Measurements from ENCODE around the gene FGFR3.

Gene FGFR3

DNA sequence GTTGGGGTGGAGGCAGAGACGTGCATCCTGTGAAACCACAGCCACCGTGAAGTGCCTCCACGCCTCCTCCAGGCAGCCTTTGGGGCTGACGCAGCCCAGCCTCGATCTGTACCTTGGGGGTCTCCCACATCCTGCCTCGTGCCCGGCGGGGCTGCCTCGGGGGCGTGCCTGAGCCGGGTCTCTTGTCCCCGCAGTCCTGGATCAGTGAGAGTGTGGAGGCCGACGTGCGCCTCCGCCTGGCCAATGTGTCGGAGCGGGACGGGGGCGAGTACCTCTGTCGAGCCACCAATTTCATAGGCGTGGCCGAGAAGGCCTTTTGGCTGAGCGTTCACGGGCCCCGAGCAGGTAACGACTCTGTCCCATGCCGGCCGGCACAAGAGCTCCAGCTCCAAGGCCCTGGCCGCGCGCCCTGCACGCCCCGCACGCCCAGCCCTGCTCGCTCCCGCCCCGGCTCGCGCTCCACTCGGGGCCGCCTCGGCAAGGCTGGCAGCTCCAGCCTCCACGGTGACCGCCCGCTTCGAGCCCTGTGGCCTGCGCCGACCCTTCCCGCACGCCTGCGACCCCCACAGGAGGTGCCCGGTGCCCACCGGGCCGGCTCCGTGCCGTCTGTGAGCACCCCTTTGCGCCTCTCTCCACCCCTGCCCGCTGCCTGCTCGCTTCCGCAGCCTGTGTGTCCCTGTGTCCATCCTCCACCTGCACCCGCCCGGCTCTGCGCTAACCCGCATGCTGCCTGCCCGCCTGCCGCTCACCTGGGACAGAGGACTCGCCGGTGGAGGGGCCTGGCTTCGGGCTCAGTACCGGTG, 9.8 kb downstream of the FGFR3 start:
- no peak for DNase-seq (ENCODE audit: low read depth)

DNA sequence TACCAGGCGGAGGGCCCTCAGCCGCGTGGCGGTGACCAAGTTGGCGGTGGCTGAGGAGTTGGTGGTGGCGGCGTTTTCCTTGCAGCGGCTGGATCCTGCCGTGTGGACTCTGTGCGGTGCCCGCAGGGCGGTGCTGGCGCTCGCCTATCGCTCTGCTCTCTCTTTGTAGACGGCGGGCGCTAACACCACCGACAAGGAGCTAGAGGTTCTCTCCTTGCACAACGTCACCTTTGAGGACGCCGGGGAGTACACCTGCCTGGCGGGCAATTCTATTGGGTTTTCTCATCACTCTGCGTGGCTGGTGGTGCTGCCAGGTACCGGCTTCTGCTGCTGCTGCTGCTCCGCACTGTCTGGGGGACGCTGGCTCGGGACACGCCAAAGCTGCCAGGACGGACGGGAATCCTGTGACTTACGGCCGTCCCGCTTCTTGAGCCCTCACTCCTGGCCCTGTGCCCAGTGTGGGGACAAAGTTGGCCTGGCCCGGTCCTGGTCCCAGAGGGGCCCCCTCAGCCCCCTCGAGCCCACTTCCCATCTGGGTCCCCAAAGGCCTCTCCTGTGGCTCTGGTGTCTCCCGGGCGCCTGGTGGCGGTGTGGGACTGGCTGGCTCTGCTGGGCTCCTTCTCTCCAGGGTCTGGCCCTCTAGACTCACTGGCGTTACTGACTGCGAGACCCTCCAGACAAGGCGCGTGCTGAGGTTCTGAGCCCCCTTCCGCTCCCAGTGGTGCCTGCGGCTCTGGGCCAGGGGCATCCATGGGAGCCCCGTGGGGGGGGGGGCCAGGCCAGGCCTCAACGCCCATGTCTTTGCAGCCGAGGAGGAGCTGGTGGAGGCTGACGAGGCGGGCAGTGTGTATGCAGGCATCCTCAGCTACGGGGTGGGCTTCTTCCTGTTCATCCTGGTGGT, 10.7 kb downstream of the FGFR3 start:
- DNase-seq (ENCODE audit: low read depth): no peak

DNA sequence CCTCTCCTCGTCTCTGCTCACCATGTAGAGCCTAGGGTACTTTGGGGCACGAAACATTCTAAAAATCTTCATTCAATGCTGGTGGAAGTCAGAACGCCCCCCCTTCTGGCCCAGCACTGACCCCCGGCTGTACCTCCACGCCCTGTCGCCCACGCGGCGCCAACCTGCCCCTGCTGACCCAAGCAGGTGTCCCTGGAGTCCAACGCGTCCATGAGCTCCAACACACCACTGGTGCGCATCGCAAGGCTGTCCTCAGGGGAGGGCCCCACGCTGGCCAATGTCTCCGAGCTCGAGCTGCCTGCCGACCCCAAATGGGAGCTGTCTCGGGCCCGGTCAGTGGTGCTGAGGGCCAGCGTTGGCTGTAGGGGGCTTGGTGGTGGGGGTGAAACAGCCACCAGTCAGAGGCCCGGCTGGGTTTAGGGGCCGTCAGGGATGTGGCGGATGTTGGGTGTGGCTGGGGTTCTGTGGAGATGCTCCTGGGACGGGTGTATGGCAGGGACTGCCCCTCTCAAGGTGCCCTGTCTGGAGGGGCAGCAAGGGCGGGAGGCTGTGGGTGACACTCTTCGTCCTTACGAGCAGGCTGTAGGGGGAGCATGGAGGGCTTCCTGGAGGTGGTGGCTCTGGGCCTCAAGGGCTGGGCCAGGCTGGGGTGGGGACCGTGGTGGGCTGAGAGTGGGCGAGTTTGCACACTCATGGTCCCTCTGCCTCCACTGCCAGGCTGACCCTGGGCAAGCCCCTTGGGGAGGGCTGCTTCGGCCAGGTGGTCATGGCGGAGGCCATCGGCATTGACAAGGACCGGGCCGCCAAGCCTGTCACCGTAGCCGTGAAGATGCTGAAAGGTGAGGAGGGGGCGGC, 11.8 kb downstream of the FGFR3 start:
- DNase-seq (ENCODE audit: low read depth): no peak

DNA sequence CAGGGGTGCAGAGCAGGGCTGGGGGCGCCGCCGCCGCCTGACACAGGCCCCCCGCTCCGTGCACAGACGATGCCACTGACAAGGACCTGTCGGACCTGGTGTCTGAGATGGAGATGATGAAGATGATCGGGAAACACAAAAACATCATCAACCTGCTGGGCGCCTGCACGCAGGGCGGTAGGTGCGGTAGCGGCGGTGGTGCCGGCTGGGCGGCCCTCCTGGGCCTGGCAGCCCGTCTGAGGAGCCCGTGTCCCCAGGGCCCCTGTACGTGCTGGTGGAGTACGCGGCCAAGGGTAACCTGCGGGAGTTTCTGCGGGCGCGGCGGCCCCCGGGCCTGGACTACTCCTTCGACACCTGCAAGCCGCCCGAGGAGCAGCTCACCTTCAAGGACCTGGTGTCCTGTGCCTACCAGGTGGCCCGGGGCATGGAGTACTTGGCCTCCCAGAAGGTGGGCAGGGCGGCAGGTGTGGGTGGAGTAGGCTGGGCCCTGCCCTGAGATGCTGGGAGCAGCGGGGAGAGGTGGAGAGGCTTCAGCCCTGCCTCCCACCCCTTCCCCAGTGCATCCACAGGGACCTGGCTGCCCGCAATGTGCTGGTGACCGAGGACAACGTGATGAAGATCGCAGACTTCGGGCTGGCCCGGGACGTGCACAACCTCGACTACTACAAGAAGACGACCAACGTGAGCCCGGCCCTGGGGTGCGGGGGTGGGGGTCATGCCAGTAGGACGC, 12.6 kb downstream of the FGFR3 start:
- no peak for DNase-seq (ENCODE audit: low read depth)

DNA sequence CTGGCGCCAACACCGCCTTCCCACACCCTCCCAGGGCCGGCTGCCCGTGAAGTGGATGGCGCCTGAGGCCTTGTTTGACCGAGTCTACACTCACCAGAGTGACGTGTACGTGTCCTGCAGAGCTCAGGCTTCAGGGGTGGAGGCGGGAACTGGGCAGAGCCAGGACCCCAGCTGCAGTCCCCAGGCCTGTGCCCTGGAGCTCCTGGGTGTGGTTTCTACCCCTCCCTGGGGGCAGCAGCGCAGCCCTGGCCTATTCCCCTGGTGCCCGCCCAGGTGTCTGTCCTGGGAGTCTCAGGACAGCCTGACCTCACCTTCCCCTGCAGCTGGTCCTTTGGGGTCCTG, 13.1 kb downstream of the FGFR3 start:
- DNase-seq (ENCODE audit: low read depth): no peak

DNA sequence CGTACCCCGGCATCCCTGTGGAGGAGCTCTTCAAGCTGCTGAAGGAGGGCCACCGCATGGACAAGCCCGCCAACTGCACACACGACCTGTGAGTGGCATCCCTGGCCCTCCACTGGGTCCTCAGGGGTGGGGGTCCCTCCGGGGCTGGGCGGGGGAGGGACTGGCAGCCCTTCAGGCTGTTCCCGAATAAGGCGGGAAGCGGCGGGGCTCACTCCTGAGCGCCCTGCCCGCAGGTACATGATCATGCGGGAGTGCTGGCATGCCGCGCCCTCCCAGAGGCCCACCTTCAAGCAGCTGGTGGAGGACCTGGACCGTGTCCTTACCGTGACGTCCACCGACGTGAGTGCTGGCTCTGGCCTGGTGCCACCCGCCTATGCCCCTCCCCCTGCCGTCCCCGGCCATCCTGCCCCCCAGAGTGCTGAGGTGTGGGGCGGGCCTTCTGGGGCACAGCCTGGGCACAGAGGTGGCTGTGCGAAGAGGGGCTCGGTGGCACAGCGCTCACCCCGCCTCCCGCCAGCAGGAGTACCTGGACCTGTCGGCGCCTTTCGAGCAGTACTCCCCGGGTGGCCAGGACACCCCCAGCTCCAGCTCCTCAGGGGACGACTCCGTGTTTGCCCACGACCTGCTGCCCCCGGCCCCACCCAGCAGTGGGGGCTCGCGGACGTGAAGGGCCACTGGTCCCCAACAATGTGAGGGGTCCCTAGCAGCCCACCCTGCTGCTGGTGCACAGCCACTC, 13.7 kb downstream of the FGFR3 start:
- DNase-seq (ENCODE audit: low read depth): no peak

DNA sequence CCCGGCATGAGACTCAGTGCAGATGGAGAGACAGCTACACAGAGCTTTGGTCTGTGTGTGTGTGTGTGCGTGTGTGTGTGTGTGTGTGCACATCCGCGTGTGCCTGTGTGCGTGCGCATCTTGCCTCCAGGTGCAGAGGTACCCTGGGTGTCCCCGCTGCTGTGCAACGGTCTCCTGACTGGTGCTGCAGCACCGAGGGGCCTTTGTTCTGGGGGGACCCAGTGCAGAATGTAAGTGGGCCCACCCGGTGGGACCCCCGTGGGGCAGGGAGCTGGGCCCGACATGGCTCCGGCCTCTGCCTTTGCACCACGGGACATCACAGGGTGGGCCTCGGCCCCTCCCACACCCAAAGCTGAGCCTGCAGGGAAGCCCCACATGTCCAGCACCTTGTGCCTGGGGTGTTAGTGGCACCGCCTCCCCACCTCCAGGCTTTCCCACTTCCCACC, 14.3 kb downstream of the FGFR3 start:
- no peak for DNase-seq (ENCODE audit: low read depth)

DNA sequence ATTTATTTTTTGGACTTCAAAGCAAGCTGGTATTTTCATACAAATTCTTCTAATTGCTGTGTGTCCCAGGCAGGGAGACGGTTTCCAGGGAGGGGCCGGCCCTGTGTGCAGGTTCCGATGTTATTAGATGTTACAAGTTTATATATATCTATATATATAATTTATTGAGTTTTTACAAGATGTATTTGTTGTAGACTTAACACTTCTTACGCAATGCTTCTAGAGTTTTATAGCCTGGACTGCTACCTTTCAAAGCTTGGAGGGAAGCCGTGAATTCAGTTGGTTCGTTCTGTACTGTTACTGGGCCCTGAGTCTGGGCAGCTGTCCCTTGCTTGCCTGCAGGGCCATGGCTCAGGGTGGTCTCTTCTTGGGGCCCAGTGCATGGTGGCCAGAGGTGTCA, 15.3 kb downstream of the FGFR3 start:
- no peak for DNase-seq (ENCODE audit: low read depth)

DNA sequence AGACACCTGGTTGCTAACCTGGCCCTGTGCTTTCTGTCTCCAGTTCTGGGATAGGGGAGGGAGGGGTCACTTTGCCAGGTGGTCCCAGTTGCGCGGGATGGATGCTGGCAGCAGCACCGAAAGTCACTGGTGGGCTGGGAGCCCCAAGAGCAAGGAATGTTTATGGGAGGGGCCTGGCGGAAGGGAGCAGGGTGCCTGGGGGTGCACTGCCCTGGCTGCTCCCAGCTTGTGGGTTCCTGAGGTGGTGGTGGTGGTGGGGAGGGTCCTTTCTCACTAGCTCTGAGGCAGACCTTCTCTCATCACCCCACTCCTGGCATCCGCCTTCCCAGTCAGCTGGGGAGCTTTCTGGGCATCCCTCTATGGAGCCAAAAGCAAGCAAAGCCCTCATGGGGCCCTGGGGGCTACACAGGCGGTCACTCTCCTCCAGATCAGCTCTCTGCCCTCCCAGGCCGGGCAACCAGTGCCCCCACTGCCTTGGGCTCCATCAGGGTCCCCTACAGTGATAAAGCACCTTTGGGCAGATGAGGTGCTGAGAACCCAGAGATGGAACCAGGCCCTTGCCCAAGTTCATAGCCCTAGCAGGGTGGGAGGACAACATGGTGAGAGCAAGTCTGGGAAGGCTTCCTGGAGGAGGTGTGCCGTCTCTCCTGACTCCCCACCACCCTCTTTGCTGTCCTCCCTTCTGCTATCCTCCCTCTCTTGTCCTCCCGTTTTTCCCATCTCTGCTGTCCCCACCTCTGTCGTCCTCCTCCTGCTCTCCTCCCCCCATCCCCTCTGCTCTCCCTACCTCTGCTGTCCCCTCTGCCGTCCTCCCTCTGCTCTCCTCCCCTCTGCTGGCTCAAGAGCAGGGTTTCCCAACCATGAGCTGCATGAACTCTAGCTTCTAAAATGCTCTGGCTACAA, 16.0 kb downstream of the FGFR3 start:
- DNase-seq (ENCODE audit: low read depth): no peak

DNA sequence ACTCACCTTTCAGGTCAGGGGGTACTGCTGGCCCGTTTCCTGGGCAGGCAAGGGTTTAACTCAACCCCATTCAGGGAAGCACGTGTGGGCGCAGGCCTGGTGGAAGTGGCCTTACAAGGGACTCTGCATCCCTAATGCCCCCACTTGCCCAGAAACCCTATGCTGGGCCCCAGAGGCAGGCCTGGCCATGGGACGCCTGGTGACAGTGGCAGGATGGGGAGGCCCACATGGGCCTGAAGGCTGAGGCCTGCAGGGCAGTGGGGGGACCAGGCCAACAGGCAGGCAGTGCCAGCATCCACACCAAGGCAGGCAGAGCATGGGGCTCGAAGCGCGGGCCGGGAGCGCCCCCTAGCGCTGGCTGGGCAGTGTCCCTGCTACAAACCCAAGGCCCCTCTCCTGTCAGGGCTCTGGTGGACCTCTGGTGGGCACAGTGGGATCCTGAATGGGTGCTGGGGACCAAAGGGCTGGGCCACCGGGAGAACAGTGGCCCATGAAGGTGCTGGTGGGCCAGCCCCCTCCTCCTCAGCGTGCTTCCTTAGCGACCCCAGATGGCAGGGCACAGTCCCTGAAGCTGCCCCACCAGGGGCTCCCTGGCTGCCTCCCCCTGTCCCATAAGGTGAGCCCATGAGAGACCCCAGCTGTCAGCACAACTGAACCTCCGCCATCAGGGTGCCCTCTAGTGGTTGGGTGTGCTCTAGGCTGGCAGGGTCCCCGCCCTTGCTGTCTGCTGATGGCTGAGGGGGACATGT, 16.8 kb downstream of the FGFR3 start:
- DNase-seq (ENCODE audit: low read depth): peak; percentile 68

DNA sequence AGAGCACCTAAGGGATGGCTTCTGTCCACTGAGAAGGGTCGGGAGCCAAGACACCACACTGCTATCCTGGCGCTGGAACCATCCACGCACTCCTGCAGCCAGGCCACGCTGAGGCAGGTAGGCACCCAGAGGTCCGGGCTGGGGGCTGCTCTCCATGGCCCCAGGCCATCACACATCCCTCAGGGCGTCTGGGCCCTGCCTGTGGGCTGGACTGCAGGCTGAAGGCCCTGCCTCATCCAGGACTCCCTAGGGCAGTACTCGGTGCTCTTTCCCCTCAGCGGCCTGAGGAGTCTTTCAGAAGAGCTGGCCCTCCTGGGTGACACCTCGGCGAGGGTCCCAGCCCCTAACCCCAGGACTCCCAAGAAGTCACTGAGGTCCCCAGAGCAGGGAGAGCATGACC, 17.7 kb downstream of the FGFR3 start:
- DNase-seq (ENCODE audit: low read depth): no peak

DNA sequence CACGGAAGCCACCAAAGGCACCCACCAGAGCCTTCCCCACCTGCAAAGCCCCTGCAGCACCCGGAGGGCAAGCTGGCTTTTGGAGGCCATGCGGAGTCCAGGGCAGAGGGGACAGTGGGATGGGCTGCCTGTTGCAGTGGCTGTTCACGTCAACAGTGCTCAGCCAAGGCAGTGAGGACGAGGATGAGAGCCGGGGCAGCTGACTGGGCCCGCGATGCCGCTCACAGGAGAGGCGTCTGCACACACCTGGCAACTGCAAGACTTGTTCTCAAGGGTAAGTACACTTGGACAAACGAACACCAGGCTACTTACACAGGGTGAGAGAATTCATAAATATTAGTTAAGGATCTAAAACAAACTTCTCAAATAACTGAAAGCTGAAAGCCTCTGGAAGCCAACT, 19.6 kb downstream of the FGFR3 start:
- DNase-seq (ENCODE audit: low read depth): no peak

DNA sequence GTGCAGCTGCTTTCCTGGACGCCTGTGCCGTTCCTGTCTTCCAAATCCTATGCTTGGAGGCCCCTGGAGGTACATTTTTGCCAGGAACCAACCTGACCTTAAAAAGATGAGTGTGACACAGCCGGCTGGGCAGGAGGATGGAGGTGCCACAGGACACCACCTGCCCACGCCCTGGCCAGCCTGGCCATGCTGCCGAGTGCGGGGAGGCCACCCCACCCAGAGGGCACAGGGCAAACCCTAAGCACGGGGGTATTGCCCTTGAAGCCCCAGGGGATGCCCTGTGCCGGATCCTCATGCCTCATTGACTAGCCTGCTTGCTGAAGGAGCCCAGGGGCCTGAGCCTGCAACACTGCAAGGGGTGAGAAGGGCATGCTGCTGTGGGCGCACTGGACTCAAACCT, 20.1 kb downstream of the FGFR3 start:
- DNase-seq (ENCODE audit: low read depth): no peak

DNA sequence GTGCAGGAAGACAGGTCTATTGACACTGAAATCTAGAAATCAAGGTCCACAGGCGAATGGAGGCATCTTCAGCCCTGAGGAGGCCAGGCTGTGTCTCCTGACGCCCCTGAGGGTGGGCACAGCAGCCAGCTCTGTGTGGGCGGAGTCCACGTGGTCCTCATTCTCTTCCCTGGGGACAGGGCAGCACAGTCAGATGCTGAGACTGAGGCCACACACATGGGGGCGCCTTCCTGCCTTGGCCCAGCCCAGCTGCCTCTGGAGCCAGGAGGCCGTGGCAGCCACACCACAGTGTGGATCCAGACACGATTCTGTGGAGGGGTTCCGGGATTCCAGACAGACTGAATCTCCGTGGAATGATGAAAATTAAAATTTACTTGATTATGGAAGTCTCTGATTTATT, 20.8 kb downstream of the FGFR3 start:
- peak; percentile 27 for DNase-seq (ENCODE audit: low read depth)

DNA sequence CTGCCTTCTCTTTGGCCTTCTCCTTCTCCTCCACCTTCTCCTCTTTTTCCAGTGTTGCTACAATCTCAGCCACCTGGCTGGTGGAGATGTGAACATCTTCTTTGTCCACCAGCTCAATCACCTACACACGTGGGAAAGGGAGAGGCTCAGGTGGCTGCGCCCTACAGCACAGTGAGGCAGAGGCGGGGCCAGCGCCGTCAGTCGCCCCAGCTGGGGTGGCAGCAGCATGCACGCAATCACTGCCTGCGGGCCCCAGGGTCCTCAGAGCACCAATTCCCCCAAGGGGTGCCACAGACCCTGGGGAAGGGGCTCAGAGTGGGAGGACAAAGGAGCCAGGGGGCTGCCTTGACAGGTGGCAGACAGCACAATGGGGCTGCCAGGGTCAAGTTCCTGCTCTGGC, 21.4 kb downstream of the FGFR3 start:
- DNase-seq (ENCODE audit: low read depth): no peak

DNA sequence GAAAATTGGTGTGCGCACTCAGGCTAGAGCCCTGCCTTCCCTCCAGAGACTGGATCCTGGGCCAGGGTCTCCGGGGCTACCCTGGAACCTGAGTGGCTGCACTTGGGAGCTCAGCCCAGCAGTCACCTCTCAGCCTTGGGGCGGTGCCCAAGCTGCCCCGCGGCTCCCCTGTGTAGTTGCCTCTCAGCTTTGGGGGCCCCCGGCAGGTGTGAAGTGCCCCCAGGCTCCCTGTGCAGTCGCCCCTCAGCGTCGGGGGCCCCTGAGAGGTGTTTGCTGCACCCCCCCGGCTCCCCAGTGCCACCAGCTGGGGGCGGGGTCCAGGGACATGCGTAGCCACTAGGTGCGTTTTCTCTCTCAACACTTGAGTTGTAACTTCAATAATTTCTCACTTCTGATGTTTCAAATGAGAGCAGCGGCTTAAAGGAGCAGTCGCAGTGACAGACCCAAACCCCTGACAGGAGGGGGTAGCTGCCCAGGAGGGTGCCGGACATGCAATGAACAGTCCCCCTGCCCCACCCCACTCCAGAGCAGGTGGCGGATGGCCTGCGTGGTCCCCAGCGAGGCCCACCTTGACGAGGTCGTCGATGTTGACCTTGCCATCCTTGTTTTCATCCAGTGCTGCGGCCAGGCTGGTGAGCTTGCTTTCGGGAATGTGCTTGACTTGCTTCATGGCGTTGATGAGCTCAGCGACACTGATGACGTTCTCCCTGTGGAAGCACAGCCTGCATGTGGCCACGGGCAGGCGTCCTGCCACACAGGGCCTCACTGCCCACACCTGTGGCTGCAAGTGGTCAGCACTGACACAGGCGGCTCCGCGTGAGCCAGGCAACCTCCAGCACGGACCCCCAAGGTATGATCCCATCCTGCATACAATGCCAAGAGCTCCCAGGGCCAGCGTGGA, 22.3 kb downstream of the FGFR3 start:
- no peak for DNase-seq (ENCODE audit: low read depth)

DNA sequence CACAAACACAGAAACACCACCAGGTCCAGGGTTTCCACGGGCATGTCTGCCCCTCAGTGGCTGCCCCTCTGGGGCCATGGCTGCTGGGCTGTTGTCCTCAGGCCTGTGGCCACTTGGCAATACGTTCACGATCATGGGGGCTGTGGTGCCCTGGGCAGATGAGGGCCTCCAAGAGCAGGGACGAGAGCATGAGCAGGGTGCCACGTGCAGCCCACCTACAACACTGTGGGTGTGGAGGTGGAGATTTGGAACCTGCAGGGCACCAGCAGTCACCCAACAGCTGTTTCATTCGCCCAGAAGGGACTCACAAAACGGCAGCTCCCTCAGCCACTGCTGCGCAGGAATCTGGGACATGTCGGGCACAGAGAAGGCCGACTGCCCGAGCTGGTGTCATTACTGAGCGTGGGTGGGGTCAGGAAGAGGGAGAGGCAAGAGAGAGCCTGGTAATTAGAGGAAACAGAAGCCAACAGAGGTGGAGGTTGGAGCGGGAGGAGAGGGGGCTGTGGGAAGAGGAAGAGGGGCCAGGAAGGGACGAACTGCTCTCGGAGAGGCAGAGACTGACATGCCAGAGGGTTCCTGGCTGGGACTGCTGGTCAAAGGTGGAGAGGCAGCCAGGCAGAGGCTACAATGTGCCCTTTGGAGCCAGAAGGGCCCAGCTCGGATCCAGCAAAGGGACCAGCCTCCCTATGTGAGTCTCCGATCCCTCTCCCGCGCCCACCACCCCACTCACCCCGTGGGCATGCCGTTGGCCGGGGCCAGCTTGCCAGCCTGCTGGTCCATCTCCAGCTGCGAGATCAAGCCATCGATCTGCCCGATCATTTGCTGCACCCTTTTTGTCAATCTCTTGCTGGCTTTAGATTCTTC, 23.1 kb downstream of the FGFR3 start:
- DNase-seq (ENCODE audit: low read depth): no peak

Data from EH (cell line).